Epidermal melanocyte (primary cell): ENCODE results near the gene TEKTIP1.

Experiments used
- DNase-seq: peaks from one replicate; pipeline ENCODE4 v3.0.0; 2011; ENCODE audit warnings: low spot score; ENCODE audit not compliant: insufficient read length

The TEKTIP1 gene

DNA sequence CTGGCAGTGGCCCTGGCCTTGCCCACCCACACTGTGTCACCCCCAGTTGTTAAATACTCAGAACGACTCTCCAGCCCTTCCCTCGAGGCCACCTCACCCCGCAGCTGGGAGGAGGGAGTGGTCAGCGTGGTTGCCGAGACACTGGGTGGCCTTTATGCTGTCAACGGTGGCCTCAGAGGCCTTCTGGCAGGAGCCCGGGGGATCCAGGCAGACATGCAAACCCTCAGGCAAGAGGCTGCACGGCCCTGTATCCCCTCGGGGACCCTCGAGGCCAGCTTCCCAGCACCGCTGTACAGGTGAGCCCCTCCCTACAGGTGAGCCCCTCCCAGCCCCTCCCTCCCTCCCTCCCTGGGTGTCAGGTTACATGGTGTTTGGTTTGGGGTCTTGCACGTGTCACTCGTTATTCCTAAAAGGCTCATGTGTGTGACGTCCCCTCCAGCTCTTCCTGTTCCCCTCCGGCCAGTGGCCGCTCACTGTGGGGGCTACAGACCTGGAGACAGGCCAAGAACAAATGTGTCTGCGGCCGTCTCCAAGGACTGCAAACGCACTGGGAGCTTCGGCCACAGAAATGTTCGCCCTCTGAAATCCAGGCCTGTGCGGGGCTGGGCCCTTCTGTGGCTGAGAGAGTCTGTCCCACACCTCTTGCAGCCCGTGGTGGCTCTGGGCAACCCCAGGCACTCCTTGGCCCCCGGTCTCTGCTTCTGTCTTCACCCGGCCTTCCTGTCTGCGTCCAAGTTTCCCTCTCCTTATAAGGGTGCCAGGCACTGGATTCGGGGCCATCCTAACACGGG is at the start of gene TEKTIP1:
Gene TEKTIP1, plus strand, starts transcription at position 210 of the 791 bp plus-strand sequence. Its CDS starts 4 bp downstream, at position 214.
- DNase-seq, result no peak

DNA sequence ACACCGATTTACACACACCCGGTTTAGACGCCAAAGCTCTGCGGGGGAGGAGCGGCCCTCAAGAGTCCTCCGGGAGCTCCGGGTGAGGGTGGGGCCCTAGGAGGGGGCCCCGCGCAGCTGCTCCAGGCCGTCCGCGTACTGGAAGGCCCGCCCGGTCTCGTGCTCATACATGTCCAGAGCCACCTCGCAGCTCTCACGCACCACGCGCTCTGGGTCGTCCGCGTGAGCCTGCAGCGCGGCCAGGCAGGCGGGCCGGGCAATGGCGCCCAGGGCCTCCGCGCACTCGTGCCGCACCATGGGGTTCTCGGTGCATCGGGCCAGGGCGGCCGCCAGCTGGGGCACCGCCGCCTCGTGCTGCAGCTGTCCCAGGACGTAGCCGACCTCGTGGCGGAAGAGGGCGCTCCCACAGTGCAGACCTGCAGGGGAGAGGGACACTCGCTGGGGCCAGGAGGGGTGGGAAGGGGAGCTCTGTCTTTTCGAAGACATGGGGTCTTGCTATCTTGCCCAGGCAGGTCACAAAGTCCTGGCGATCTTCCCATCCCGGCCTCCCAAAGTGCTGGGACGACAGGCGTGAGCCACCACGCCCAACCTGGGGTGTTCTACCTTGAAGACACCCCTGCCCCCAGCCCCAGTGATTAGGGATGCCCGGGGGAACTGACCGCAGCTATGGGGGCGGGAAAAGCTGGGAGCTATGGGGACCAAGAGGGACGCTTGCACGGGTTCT is 47.4 kb upstream of the TEKTIP1 start:
- DNase-seq, result no peak

DNA sequence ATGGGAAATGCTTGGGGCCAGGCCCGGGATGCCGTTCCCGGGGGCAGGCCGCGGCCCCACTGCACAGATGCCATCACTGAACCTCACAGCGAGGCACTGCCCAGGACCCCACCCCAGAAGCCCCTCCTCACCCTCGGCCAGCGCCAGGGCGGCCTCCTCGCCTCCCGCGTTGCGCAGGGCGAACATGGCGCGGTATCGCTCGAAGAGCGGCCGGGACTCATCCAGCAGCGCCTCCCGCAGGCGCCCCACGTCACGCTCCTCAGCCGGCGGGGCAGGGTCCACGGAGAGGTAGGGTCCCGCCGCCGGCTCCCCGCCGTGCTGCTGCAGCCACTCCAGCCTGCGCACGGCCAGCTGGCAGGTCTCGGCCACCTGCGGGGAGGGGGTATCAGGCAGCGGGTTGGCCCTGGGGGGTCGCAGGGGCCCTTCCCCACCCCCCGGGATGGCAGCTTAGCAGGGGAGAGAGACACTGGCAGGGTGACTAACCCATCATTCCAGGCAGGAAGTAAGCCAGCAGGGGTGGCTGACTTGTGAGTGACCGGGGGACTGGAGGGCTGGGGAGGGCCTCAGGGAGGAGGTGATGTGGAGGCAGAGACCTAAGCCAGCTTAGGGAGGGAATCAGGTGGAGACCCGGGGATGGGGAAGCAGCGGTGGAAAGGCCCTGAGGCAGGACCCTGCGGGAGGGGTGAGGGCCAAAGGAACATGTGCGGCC is 46.7 kb upstream of the TEKTIP1 start:
- no peak for DNase-seq

DNA sequence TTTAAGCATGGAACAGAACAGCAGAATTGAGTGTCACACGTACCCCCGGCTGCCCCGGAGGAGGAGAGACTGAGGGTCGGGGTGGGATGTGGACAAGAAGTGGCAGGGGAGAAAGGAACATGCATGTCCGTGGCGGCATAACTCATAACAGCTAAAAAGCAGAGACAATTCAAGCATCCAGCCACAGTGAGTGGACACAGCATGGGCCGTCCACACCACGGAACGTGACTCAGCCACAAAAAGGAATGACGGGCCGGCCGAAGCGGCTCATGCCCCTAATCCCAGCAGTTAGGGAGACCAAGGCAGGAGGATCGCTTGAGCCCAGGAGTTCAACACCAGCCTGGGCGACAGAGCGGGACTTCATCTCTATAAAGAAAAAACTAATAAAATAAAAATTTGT is 46.1 kb upstream of the TEKTIP1 start:
- no peak for DNase-seq

DNA sequence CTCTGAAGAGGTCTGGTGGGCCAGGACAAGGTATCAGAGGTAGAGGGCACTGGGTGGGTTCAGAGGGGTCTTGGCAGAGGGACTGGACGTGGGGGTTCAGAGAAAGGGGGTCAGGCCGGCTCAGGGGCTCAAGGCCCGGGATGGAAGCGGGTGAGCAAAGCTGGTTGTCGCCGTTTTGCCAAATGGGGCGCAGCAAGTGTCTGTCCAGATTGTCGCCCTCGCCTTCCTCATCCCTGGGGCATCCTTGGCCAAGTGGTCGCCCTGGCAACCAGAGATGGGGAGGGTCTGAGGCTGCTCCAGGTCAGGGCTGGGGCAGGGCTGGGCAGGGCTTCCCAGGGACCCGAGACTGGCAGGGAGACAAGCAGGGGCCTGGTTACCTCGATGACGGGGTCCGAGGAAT is 45.3 kb upstream of the TEKTIP1 start:
- DNase-seq, result no peak

DNA sequence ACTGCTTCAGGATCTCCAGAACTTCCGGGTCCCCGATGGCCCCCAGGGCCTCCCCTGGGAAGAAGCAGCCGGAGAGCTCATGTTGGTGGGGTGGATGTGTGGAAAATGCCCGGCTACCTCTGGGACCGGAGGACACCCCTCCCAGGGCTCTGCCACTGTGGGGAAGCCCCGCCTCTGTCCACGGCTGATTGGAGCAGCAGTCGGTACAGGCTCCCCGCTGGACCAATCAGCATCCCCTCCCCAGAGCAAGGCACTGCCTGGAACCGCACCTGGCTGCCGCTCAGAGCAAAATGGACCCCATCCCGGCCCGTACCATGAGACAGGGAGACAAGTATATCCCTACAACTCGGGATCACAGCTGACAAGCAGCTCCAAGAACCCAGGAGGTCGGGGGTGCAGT is 44.9 kb upstream of the TEKTIP1 start:
- no peak for DNase-seq

DNA sequence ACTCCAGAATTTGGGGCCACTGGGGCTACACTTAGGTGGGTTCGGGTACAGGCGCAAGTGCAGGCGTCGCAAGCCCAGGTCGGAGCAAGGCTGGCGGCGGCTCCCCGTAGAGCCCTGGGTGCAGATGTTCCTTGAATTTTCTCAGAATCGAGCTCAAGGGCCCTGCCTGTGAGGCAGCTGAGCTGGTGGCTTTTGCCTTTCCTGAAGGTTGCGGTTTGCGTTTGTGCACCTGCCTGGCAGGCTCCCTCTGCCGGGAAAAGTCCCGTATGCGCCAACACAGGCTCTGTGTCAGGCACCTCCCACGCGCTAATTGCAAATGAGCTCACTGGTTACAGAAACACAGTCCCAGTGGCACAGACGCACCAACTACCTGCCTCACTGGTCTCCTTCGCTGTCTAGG is 44.4 kb upstream of the TEKTIP1 start:
- no peak for DNase-seq

DNA sequence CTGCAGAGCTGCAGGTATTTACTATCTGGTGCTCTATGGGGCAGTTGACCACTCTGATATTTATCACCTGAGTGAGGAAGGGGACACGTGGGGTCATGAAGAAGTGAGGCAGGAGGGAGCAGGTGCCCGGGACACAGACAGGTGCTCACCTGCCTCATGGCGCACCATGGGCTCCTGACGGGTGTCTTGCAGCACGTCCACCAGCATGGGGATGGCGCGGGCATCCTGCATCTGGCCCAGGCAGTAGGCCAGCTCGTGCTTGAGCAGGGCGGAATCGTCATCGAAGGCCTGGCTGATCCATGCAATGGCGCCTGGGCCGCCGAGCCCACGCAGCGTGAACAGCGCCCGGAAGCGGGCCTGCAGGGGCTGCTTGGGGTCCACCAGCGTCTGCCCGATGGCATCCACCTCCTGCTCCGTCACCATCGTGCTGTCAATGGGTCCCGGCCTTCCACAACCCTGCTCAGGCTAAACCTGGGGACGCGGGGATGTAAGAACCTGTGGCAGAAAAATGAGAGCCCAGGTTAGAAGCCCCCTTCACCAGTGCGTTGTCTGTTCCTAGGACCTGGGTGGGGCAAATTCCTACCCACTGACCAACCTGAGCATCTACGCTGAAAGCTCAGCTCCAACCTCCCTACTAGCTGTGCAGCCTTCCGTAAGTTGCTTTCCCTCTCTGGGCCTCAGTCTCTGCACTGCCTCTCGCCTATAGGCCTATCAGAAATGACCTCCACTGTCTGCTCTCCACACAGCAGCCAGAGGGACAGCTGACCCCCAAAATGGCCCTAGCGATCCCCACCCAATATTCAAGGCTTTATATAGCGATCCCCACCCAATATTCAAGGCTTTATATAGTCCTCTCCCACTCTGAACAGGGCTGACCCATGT is 42.3 kb upstream of the TEKTIP1 start:
- DNase-seq, result no peak

DNA sequence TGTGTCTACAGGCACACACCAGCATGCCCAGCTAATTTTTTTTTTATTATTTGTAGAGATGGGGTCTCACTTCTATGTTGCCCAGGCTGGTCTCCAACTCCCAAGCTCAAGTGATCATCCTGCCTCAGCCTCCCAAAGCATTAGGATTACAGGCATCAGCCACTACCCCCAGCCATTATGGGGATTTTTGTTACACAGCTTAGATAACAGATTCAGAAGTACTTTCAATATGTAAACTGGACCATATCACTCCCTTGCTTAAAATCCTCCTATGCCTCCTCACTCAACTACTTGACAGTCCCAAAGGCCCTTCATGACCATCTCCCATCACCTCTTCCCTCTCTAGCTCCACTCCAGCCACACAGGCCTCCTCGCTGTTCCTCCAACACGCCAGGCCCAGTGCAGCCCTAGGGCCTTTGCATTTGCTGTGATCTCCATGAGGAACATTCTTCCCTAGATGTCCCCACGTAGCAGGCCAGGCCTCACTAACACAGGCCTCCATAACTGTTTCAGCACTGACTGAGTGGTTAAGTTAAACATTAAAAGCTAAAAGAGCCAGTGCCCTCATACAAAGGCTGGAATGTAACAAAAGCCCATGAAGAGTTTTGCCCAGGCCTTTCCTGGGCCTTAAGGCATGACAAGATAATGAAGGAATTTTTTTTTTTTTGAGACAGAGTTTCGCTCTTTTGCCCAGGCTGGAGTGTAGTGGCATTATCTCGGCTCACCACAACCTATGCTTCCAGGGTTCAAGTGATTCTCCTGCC is 41.0 kb upstream of the TEKTIP1 start:
- no peak for DNase-seq

DNA sequence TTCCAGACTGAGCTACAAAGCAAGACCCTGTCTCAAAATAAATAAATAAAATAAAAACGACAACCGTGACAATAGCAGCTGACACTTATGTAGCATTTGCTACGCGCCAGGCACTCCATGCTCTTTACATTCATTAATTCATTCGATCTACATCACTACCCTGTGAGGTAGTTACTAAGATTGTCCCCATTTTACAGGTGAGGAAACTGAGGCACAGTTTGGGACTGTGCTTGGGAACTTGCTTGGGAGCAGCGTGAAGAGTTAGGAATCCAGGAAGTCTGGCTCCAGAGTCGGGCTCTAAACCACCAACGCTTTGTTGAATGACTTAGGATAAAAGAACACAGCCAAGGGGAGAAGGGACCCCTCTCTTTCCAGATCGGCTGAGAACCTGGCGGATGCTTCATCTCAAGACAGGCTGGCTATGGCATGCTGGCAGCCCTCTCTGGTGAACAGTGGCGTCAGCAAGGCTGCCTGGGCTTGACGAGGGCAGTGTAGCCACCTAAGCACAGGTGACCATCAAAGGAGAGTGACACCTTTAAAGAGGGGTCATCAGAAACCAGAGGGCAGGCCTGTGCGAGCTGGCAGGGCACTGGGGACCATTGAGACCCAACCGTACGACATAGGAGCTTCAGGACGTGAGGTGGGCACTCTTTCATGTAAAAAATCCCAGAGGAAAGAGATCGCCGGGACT is 39.1 kb upstream of the TEKTIP1 start:
- DNase-seq, result no peak

DNA sequence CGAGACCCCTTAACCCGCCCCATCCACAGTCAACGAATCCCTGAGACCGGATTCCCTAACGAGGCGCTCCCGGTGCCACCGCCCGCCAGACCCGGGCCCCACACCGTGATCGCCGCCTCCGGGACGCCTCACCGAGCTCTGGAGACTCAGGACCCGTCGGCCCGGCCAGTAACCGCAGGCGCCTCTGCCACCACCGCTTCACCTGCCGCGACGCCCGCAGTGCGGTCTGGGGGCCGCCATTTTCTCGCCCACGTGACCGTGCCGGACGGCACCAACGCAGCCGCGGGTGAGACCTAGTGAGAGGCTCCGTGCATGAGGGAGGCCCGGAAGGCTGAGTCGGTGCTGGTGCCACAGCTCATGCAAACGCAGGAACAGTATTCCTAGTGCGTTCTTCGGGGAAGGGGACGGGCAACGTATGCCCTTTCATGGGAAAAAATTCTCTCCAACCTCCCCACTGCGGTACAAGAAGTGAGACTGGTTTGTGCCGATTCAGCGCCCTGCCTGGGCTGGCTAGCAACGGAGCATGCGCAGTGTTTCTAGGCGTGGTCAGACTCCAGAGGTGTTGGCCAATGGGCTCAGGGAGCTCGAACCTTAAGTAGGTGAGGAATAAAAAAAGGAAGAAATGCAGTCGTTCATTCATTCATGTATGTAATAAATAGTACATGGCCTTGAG is 38.4 kb upstream of the TEKTIP1 start, which contains the start of gene DOHH:
Gene DOHH, minus strand, starts transcription at position 246 of the 673 bp plus-strand sequence. CDS start 3,860 bp downstream, outside the sequence.
- DNase-seq, result peak; percentile 98

DNA sequence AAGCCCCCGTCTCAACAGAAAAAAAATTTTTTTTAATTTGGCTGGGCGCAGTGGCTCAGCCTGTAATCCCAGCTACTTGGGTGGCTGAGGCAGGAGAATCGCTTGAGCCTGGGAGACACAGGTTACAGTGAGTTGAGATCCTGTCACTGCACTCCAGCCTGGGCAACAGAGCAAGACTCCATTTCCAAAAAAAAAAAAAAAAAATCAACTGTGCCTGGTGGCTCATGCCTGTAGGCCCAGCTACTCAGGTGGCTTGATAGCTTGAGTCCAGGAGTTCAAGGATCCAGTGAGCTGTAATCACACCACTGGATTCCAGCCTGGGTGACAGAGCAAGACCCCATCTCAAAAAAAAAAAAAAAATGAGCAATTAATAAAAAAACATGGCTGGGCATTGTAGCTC is 37.2 kb upstream of the TEKTIP1 start:
- no peak for DNase-seq

DNA sequence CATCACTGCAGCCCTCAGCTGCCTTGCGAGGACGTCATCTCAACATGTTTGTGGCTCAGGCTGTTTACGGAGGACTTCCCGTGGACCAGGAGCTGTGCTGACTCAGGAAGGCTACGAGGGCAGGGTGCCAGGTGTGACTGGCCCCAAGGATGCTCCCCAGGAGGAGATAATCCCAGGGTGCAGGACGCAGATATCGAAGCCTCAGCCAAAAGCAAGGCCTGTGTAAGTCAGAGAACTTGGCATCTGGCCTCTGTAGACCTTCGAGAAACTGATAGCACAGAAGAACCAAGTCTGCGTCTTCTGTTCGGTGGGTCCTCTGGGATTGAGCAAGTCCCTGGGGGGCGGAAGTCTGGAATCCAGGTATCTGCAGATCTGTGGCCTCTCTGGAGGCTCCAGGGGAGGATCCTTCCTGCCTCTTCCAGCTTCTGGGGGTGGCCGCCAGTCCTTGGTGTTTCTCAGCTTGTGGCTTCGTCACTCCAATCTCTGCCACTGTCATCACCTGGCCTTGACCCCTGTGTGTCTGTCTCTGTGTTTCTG is 35.9 kb upstream of the TEKTIP1 start:
- no peak for DNase-seq

DNA sequence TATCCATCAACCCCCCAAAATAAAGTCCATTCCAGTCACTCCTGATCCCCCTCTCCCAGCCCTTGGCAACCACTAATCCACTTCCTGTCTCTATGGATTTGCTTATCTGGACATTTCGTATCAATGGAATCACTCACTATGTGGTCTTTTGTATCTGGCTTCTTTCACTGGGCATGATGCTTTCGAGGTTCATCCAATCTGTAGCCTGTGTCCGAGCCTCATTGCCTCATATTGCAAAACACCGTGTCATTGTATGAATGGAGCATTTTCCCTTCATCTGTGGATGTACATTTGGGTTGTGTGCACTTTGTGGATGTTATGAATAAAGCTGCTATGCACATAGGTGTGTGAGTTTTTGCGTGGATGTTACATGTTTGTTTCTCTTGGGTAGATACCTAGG is 34.2 kb upstream of the TEKTIP1 start:
- no peak for DNase-seq

DNA sequence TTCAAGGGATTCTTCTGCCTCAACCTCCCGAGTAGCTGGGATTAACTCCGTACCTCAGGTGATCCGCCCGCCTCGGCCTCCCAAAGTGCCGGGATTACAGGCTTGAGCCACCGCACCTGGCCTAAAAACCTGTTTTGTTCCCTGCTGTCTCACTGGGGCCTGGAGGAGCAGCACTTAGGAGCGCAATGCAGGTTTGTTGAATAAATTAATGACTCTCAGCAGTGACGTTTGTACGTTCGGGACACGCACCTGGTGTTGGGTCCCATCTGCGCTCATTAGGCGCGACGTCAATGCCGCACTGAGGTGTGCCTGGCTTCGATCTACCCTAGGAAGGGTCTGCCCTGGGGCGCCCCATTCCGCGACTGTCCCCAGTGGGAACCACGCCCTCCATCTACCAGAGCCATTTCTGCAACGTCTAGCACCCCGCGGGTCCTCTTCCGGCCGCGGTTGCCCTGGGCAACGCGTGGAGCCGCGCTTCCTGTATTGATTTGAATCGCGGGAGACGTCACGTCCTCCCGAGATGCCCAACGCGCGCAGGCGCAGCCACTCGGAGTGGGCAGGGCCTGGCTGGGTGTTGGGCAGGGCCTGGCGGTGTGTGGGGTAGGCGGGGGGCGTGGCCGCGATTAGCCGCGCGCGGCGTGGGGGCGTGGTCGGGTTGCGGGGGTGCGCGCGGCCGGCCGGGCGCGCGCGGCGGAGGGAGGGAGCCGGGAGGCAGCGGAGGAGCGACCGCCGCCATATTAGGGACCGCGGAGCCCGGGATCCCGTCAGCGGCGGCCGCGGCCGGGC is 33.2 kb upstream of the TEKTIP1 start, which contains the start of gene FZR1:
Gene FZR1, plus strand, starts transcription at position 714 of the 786 bp plus-strand sequence. CDS start 16,679 bp downstream, outside the sequence.
- peak; percentile 99 for DNase-seq

DNA sequence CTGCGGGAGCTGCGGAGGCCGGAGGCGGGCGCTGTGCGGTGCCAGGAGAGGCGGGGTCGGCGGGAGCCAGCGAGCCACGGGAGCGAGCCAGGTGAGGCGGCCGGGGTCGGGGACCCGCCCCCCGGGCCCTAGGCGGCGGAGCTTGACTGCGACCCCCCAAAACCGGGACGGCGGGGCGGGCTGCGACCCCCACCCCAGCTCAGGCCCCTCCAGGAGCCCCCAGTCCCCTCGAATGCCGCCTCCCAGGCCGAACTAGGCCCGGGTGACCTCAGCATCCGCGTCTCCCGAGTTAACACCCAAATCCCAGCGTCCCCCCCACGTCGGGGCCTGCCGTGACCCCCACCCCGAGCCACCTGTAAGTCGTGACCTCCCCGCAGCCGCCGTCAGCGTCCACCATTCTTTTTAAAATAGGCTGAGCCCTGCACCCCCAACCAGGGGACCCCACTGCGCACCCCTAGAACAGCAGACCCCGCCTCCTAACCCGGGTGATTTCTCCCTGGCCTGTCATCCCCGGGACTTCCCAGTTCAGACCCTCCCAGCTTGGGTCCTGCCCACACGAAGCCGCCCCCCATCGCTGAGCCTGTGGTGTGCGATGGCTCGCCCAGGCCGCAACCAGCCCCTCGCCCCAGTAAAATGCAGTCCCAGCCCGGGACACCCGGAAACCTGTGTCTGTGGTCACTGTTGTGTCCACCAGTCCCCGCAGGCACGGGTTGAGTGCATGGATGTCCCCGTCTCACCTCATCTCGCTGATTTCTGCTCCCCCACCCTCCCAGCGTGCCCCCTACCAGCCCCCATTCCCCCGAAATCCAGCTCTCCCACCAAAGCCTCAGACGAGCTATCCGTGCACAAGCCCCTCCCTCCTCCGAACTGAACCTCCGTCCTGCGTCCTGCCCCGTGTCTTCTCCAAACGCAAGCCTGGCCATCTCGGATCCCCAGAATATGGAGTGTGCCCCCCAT is 32.3 kb upstream of the TEKTIP1 start:
- DNase-seq, result no peak
